VCaP (cell line): Measurements from ENCODE around the gene CKS1B.

ENCODE experiments used
- H3K27ac ChIP-seq: fragments of 450-650 bp; 2 replicates; pipeline ENCODE4 v1.5.1; 2017
- CTCF ChIP-seq: fragments of 450-650 bp; conservative IDR thresholded peaks from 2 replicates; pipeline ENCODE4 v1.5.1; 2017; ENCODE audit warnings: mild to moderate bottlenecking, moderate library complexity

CKS1B gene

GRCh38 chr1:154973344-154974101 is 958 bp upstream of the CKS1B start:
- peak overlapping the region; percentile 94 for H3K27ac ChIP-seq
- TF ChIP-seq CTCF = no peak; the same call in 1 of the 2 replicates

GRCh38 chr1:154974808-154975408 is 427 bp downstream of the CKS1B start:
- peak overlapping the region; percentile 94 for H3K27ac ChIP-seq
- TF ChIP-seq CTCF = no peak

- H3K27ac ChIP-seq = peak overlapping the region; percentile 94
These were observed 1.1 kb downstream of the CKS1B start for GRCh38 chr1:154975409-154976059.

GRCh38 chr1:154977762-154978161 is 3.3 kb downstream of the CKS1B start:
- H3K27ac ChIP-seq = peak overlapping the region; percentile 94; the same call in 1 of the 2 replicates

More at GRCh38 chr1:154975409-154976059, 1.1 kb downstream of the CKS1B start:
- no peak for TF ChIP-seq CTCF

GRCh38 chr1:154978360-154978759 is 3.9 kb downstream of the CKS1B start:
- H3K27ac ChIP-seq = peak overlapping the region; percentile 94; the same call in 1 of the 2 replicates
- no peak for TF ChIP-seq CTCF

- H3K27ac ChIP-seq = peak overlapping the region; percentile 78
- TF ChIP-seq CTCF = no peak
These were observed 7.9 kb downstream of the CKS1B start for GRCh38 chr1:154982341-154982740.

GRCh38 chr1:154982897-154983648 is 8.6 kb downstream of the CKS1B start, which contains the start of gene FLAD1:
Gene FLAD1 (plus strand): TSS chr1:154983344. CDS start chr1:154983695, 351 bp downstream.
- peak within 1 kb of the TSS; percentile 78 for H3K27ac ChIP-seq
- no peak for TF ChIP-seq CTCF
